NCI-H1105 (cell line): Measurements from ENCODE around the gene FAR2.
"Not testable (repeated sequence)": the region's sequence is repeated elsewhere in the genome, so short reads cannot be mapped to it uniquely, and the experiment has no call there.

Experiments
- DNase-seq: peaks from one replicate; lab custom pipeline; 2025; lab: John Stamatoyannopoulos, UW

The FAR2 gene

DNA sequence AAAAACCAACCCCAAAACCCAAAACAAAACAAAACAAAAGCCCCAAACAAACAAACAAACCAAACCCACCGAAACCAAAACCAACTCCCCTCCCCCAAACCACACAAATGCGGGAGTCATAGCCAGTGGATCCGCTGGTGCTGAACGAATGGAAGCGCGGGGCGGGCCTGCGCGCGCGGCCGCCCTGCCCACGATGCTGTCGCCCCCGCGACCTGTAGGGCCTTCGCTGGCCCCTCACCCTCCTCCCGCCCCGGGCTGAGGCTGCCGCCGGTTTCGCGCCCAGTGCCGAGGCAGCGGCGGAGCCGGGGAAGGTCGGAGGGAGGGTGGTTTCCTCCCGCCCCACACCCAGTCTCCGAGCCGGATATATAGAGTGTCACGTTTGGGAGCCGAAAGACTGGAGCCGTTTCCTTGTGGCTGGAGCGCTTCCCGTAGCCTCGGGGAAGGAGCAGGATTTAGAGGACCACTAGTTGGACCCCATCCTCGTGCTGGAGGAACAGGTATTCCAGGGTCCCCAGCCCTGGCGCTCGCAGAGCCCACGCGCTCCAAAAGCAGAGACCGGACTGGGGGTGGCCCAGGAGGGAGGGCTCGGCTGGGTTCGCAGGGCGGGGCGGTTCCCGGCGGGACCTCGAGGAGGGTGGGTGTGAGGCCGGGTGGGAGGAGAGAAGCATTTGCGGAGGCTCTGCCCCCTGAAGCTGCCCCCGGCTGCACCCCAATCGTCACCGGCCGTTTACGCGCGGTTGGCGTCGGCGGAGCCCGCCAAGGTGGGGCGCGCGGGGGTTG lies at the start of gene FAR2:
Gene FAR2 (plus strand): TSS at position 368 of the 780 bp plus-strand sequence. CDS start 121,172 bp downstream, outside the sequence.
- peak; percentile 55 for DNase-seq

DNA sequence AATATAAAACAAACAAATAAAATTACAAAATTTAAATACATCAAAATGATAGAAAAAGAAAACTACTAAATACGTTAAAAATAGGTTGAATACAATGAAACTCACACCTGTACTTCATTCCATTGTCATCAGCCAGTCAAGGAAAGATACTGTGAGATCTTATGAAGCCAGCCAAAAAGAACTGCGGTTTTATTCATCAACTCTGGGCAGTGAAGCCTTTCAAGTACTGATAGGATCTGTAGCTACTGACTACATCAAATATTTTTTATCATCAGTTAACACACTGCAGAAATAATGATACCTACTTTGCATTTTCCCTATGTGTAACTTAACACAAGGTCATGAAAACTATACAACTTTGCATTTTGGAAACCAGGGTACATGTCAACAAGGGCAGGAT lies 46.3 kb upstream of the FAR2 start:
- DNase-seq: no peak

DNA sequence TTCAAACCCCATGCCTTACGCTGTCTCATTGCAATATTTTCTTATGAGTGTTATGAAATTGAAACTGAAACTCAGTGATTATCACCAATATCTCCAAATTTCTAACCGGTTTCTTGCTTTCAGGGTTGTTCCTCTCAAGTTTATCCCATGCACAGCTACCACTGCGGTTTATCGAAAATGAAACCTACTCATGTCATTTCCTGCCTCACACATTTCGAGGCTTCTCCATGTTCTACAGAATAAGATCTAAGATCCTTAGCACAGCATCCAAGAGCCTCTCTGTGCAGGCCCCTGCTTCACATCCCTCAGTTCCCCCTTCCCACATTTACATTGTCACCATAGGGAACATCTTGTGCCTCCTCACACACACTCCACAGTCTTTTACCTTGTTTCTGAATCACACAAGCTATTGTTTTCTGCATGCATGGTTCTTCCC lies 45.5 kb upstream of the FAR2 start:
- DNase-seq: no peak

DNA sequence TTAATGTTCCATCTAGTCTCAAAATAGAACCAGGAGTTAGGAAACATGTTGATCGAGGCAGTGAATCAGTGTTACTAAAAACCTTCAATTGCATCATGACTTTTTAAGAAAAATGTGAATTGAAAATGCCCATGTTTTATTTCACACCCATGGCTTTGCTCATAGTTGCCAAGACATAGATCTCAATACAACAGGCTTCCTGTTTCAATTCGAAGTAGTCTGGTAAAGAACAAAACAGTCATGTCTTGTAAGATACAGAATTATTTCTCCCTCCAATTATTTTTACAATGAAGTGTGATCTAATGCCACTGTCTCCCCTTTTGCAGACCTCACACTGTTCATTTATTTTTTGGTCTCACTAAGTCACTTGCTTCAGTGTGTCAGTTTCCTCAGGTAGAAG lies 44.6 kb upstream of the FAR2 start:
- no peak for DNase-seq

DNA sequence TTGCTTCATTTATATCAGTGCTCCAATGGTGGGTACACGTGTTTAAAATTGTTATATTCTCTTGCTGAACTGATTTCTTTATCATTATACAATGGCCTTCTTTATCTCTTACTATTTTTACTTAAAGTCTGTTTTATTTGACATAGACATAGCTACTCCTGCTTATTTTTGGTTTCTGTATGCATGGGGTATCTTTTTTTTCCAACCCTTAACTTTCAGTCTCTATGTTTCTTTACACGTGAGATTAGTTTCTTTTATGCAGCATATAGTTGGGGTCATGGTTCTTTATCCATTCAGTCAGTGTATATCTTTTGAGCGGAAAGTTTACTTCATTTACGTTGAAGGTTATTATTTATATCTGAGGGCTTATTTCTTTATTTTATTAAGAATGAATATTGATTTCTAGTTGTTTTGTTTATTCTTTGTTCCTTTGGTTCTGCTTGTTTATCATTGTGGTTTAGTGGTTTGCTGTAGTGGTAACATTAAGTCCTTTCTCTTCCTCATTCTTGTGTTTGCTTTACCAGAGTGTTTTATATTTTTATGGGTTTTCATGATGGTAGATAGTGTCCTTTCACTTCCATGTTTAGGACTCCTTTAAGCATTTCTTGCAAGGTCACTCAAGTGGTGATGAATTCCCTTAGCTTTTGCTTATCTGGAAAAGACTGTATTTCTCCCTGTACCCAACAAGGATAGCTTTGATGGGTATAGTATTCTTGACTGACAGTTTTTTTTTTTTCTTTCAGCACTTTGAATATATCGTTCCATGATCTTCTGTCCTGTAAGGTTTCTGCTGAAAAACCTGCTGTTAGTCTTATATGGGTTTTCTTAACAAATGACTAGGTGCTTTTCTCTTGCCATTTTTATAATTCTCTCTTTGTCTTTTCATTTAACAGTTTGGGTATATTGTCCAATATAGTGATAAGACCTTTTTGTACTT lies 38.3 kb upstream of the FAR2 start:
- DNase-seq: no peak

DNA sequence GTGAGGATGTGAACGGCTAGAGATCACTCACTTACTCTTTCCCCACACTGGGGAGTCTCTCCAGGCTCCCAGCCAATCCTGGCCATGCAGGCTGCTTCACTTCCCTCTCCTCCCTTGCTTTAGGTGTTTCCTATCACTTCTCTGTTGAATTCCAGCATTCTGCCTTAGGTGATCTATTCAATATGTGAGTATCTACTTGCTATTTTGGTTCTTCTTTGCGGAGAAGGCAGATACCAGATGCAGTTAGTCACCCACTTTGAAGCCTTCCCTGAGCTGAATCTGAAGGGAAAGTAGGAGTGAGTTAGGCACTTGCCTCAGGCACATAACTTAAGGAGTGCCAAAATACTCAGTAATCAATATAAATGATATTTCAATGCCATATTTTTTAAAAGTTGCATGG lies 36.0 kb upstream of the FAR2 start:
- DNase-seq: no peak

DNA sequence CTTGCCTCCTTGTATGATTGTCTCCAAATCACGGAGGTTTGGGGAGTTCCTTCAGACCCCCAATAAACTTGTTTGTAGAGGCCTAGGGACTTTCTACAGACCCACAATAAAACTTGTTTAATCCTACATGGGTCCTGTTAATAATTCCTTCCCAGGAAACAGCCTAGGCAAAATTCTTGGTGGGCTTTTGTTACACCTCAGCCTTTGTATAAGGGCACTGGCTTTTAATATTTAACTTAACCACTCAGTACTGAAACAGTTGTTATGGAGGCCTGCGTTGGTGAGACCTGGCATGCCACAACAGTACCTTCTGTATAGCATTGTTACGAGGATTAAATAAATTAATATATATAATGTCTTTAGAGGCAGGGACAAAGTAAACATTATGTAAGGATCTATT lies 32.7 kb upstream of the FAR2 start:
- no peak for DNase-seq

DNA sequence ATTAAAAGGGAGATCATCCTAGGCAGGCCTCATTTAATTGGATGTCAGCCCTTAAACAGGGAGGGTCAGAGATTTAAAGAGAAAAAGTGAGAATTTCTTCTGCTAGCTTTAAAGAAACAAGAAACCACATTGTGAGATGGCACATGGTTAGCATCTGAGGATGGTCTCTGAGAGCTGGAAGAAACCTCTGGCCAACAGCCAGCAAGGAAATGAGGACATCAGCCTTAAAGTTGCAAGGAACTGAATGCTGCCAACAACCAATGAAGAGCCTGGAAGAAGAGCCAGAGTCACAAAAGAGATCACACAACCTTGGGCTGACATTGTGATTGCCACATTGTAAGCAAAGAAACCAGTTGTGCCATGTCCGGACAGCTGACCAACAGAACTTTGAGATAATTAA lies 17.5 kb upstream of the FAR2 start:
- no peak for DNase-seq

DNA sequence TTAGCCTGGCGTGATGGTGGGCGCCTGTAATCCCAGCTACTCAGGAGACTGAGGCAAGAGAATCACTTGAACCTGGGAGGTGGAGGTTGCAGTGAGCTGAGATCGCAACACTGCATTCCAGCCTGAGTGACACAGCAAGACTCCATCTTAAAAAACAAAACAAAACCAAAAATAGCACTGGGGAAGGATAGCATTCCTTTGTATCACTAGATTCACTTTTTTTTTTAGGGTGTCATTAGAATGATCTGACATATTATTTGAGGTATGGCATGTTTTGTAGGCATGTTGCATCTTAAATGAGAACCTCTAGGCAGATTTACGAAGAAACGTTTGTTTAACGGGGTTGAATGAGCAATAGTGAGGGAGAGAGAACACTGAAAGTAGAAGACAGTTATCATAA lies 16.8 kb upstream of the FAR2 start:
- DNase-seq: no peak

DNA sequence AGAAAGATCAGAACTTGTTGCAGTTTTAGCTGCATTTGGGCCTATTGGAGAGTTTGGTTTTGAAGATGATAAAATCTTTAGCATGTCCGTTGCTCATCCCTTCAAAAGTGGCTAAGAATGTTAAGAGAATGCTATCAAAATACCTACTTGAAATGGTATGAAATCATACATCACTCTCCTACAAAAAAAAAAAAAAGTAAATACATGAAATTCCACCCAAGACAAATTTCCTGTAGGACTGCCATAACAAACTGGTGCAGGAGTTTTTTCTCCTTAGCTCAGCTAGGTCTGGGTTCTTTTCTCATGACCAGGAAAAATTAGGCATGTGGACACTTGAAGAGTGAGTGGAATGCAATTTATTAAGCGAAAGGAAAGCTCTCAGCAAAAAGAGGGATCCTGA lies 15.9 kb upstream of the FAR2 start:
- DNase-seq: no peak

DNA sequence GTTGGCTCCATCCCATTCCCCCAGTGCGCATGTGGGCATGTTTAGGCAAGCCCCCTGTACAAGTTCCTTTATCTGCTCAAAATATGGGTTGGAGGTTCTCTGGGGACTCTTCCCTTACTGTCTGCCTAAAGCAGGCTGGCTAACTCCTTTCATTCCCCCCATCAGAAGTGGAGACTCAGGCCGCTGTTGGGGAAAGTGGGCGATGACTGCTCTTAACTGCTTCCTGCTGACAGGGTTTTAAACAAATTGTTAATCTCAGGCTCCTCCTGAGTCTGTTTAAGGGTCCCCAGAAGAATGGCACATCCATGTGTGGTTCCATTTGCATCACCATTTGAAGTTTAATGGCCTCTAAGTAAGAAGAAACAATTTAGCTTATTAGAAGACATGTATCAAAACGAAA lies 15.4 kb upstream of the FAR2 start:
- DNase-seq: no peak

DNA sequence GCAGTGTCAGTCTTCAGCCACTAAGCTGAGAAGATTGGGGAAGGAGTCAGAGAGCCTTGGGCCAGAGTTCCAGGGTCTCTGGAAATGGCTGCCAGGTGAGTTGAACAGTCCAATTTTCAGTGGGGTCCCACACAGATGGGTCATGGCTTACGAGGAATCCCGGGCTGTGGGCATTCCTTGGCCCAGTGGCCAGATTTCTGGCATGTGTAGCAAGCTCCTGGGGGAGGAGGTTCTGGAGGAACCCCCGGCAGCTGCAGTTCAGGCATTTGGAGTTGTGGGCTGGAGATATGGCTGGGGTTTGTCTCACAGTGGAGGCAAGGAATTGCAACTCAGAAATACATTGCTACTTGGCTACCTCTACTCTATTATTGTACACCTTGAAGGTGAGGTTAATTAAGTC lies 10.8 kb upstream of the FAR2 start:
- not testable (repeated sequence) for DNase-seq

DNA sequence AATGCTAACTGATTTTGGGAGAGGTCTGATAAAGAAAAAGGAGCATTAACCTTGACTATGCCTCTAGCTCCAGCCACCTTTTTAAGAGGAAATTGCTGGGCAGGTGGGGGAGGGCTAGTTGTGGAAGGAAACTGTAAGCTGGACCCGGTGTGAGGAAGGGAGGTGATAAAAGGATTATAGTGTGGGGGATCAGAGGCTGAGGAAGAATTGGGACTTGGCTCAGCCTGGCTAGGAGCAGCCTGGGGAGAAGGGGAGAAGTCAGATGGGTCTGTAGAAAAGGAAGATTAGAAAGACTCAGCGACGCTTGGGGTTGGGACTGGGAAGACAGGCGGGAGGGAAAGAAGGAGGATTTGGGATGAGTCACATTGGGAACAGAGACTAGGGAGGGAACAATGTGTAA lies 10.2 kb upstream of the FAR2 start:
- DNase-seq: not testable (repeated sequence)

DNA sequence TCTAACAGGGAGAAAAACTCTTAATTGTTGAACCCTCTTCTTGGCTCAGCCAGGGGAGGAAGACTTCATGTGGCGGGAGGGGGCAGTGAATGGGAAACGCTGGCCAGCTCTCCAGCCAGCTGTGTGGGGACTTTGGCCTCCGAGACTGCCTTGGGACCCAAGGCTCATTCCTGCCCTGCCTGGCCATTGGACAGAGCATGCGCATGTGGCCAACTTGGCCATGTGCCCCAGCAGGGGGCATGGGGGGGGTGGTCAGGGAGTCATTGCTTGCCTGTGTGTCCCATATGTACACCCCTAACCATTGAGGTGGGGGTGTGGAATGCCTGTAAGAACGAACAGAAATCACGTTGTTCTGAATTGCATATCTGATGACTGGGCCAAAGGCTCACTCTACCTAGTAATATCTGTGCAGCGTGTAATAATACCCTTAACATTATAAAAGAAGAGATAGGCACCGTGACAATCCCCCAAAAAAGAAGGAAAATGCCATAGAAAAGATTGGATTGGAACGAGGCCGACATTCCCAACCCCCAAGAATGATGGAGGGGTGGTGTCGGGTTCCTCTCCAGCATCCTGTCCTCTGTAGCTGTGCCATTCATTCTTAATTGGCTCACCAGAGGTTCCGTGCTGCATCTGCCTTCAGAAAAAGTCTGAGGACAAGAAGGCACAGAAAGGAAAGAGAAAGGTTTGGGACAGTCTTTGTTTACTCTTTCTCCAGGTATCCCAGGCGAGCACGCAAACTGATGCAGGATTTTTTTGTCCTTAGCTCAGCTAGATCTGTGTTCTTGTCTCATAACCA lies 3.5 kb upstream of the FAR2 start:
- no peak for DNase-seq

DNA sequence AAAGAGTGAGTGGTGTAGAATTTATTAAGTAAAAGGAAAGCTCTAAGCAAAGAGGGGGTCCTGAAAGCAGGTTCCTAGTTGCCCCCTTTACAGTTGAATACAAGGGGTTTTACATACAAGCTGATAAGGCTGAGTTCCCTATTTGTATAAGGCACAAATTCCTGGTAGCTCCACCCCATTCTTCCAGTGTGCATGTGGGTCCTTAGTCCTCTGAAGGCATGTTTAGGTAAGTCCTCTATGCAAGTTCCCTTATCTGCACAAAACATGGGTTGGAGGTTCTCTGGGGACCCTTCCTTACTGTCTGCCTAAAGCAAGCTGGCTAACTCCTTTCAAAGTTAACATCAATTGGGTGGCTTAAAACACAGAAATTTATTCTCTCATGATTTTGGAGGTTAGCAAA lies 2.9 kb upstream of the FAR2 start:
- DNase-seq: no peak

DNA sequence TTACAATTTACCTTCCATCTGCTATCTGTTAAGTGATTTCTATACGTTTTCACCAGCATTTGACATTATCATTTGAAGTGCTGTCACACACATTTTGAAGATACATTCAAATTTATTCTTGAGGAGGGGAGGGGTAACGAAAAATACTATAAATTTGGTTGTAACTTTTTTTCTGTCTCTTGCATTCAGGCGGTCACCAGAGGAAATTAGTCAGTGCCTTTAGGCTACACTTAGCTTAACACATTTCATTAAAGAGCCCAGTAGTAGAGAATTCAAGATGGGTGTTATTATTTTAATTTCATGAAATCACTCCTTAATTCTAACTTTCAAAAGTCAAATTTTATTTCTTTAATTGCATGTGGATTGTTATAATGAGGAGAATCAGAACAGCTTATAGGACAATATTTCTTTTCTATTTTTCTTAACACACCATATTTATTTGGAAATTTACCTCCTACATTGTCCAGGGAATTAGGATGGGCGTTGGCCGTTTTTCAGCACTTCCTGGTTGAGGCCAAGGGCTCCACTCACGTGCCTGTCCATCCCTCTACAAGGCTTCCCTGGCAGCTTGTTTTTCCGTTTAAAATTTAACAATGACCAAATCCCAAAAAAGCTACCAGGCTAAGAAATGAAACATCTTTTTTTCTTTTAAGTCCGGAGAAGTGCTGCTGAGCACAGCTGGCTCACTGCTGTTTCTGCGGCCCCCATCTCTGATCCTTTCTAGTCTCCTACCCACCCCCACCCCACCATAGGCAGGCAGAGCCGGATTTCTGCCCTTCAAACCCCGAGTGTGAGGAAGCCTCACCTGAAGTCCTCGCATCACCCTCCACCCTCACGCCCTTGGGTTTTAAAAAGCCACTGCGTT lies 1.1 kb upstream of the FAR2 start:
- DNase-seq: no peak

DNA sequence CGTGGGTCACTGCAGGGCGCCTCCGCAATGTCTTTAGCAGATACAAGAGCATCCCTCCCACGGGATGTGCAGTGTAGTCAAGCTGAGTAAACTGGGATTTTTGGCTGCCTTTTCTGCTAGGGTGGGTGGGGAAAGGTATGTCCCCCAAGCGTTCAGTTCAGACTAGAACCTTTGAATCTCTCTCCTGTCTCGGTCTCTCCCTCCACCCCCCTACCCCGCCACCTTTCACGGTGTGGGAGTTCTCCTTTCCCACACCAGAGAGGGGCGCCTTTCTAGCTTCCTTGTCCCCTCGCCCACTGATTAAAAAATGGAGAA lies 525 bp upstream of the FAR2 start:
- no peak for DNase-seq

DNA sequence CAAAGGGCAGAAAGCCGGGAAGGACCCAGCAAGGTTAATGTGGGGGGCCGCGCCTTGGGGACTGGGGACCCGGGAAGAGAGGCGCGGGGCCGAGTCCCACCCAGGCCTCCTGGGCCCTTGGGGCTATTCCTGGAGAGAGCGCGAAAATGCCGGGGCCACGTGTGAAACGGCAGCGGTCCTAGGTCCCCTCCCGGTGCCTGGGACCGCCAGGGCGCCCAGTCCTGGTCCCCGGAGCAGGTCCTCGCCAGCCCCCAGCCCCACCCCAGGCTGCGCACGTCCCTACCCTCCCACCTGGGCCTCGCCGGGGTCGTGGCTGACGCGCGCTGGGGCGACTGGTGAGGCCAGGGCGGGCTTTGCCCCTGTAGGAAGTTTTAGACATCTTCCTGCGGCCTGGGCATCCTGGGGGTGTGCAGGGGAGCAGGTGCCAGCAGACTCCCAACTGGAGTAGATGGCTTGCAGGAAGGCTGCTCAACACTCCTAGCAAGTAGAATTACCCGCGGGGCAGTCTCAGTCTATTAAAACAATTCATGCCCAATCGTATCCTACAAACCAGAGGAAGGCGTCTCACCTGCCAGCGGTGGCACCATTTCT lies 708 bp downstream of the FAR2 start:
- DNase-seq: peak; percentile 54

DNA sequence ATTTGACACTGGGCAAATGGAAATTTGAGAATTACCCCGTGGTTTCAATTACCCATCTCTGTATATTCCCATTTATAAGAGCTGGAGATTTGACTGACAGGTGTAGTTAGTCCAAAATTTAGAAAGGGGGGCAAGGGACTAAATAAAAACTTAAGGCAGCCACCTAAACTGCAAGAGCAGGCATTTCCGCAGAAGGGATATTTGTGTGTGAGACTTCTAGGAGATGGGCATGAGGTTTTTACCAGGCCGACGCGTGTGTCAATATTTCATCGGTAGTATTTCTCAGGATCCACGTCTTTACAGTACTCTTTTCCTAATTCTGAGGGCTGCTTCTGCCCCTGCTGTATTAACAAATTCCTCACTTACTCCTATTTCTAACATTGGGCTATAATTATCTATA lies 1.4 kb downstream of the FAR2 start:
- DNase-seq: no peak

DNA sequence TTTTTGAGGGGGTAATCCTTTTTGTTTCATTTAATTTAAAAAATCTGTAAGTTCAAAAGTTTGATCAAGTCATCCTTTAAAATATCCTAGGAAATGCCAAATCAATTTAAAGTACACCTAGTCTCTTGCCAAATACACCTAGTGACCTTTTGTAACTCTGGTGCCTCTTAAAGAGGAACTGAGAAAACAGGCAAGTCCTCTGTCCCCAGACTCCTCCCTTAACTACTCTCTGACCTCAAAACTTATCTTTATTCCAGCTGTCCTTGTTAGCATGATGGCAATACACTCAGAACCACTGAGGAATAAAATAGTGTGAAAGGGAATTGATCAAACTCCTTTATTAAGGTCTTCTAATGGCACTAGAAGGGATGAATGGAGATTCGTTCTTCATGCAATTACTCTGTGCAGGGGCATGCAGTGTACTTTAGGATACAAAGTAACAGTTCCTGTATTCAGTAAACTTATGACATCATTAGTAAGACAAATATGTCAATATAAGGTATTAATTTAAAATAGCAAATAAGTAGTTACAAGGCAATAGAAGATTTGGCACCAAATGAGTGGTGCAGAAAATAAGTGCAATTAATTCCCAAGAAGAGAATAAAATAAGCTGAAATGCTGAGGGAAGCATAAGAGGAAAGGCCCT lies 3.3 kb downstream of the FAR2 start:
- no peak for DNase-seq
